DND-41 (cell line): ENCODE results near the gene S1PR4.

Experiments
- ATAC-seq: fragments of 200-7000 bp; cut with Tn5 transposase; 3 replicates; pipeline ENCODE4 v1.9.1; 2021; ENCODE audit warnings: low read depth; ENCODE audit not compliant: insufficient read depth
- DNase-seq: peaks from one replicate; pipeline ENCODE4 v3.0.0-alpha.2; 2020
- H2AFZ ChIP-seq: 2 replicates; pipeline ENCODE4 v1.6.0; 2012; ENCODE audit warnings: low read depth, low read length
- H3K27ac ChIP-seq: 2 replicates; pipeline ENCODE4 v1.5.1; 2012; ENCODE audit warnings: low read length, inconsistent platforms
- H3K27me3 ChIP-seq: fragments of 200-600 bp; sonication (generic); 2 replicates; pipeline ENCODE4 v1.6.0; 2012; ENCODE audit warnings: low read length, mild to moderate bottlenecking, inconsistent platforms; ENCODE audit not compliant: insufficient read depth, poor library complexity
- H3K36me3 ChIP-seq: 2 replicates; pipeline ENCODE4 v1.5.1; 2012; ENCODE audit warnings: low read length, inconsistent platforms; ENCODE audit not compliant: insufficient read depth
- H3K4me1 ChIP-seq: 2 replicates; pipeline ENCODE4 v1.5.1; 2012; ENCODE audit warnings: mild to moderate bottlenecking, low read length; ENCODE audit not compliant: insufficient read depth
- H3K4me2 ChIP-seq: 2 replicates; pipeline ENCODE4 v1.6.0; 2012; ENCODE audit warnings: mild to moderate bottlenecking, moderate library complexity, low read length, inconsistent platforms; ENCODE audit not compliant: insufficient read depth
- H3K4me3 ChIP-seq, 2 experiments: fragments of 200-600 bp in 1 of 2; shearing (Covaris generic) in 1 of 2; 2 replicates each; pipeline ENCODE4 v1.5.1; 2012 to 2016; ENCODE audit warnings: inconsistent platforms in 2 of 2, low read length in 2 of 2, mild to moderate bottlenecking in 2 of 2, low read depth in 1 of 2, moderate library complexity in 1 of 2
- H3K79me2 ChIP-seq: 2 replicates; pipeline ENCODE4 v1.6.0; 2012; ENCODE audit warnings: low read length, inconsistent platforms; ENCODE audit not compliant: insufficient read depth
- H3K9ac ChIP-seq: 2 replicates; pipeline ENCODE4 v1.6.0; 2012; ENCODE audit warnings: low read depth, mild to moderate bottlenecking, inconsistent platforms, low read length, moderate library complexity
- H3K9me3 ChIP-seq: 2 replicates; pipeline ENCODE4 v1.5.1; 2012; ENCODE audit warnings: low read length, moderate library complexity, mild to moderate bottlenecking, inconsistent platforms; ENCODE audit not compliant: insufficient read depth, severe bottlenecking
- H4K20me1 ChIP-seq: 2 replicates; pipeline ENCODE4 v1.6.0; 2012; ENCODE audit warnings: low read length; ENCODE audit not compliant: insufficient read depth
- CTCF ChIP-seq: IDR thresholded peaks from 2 replicates; pipeline ENCODE4 v1.5.1; 2012; ENCODE audit warnings: borderline replicate concordance, low read length, moderate library complexity, mild to moderate bottlenecking; ENCODE audit not compliant: poor library complexity, severe bottlenecking; ENCODE audit errors: extremely low read depth
- EZH2 ChIP-seq: IDR thresholded peaks from 3 replicates; pipeline ENCODE4 v1.6.1; 2012; ENCODE audit warnings: borderline replicate concordance, low read depth, mild to moderate bottlenecking, moderate library complexity, low read length, inconsistent platforms; ENCODE audit not compliant: severe bottlenecking

S1PR4 gene

GRCh38 chr19:3132971-3133792 lies 45.4 kb upstream of the S1PR4 start:
- no peak for TF ChIP-seq EZH2
- peak; percentile 97 for DNase-seq
- H3K4me3 ChIP-seq = peak overlapping the region in 1 of 2 experiments; percentile 46; a peak in 2 of 4 replicates
- peak overlapping the region; percentile 70 for H3K9ac ChIP-seq
- peaks cover 4% of the 10 kb centered on the region for H3K9me3 ChIP-seq
- no peaks in the 10 kb centered on the region for H4K20me1 ChIP-seq
- no peaks in the 10 kb centered on the region for H3K27me3 ChIP-seq
- no peak overlapping the region for H2AFZ ChIP-seq
- peak; percentile 83 for ATAC-seq
- peaks cover 19% of the 10 kb centered on the region for H3K36me3 ChIP-seq
- H3K79me2 ChIP-seq = peaks cover 68% of the 10 kb centered on the region
- peak overlapping the region; percentile 98 for H3K27ac ChIP-seq
- H3K4me1 ChIP-seq = peaks cover 76% of the 10 kb centered on the region
- H3K4me2 ChIP-seq = peak overlapping the region; percentile 59

GRCh38 chr19:3133793-3134116 lies 44.8 kb upstream of the S1PR4 start:
- Histone ChIP-seq H3K4me2 (peak overlapping the region; percentile 59), H3K4me1 (peaks cover 80% of the 10 kb centered on the region), H2AFZ (no peak overlapping the region), H3K9me3 (no peaks in the 10 kb centered on the region), H3K4me3 (peak overlapping the region in 1 of 2 experiments; percentile 34; a peak in 1 of 4 replicates), H3K27me3 (no peaks in the 10 kb centered on the region), H3K36me3 (peaks cover 21% of the 10 kb centered on the region), H3K79me2 (peaks cover 73% of the 10 kb centered on the region), H4K20me1 (no peaks in the 10 kb centered on the region), H3K9ac (peak overlapping the region; percentile 70), H3K27ac (peak overlapping the region; percentile 98)
- TF ChIP-seq CTCF = no peak
- TF ChIP-seq EZH2 = no peak
- DNase-seq (no peak), ATAC-seq (no peak)

GRCh38 chr19:3135961-3136683 lies 42.4 kb upstream of the S1PR4 start, which contains the start of gene GNA15:
Gene GNA15, plus strand, starts transcription at chr19:3136033. Its CDS starts 418 bp downstream, at chr19:3136451.
- 0 out of 2 replicates have a peak within 1 kb of the TSS, but pooled peaks have one; percentile 18 for H2AFZ ChIP-seq
- peak within 1 kb of the TSS; percentile 69 for H3K4me2 ChIP-seq
- H3K27ac ChIP-seq = peak within 1 kb of the TSS; percentile 99
- H3K4me3 ChIP-seq = peak within 1 kb of the TSS; percentile 80 to 81
- DNase-seq (peak; percentile 85), ATAC-seq (peak; percentile 43)
- H3K79me2 ChIP-seq = peaks cover 75% of the 10 kb centered on the region
- no peaks in the 10 kb centered on the region for H3K9me3 ChIP-seq
- TF ChIP-seq CTCF (peak; percentile 9), EZH2 (no peak)
- H3K36me3 ChIP-seq = peaks cover 43% of the 10 kb centered on the region
- H3K4me1 ChIP-seq = peaks cover 80% of the 10 kb centered on the region
- H3K9ac ChIP-seq = peak within 1 kb of the TSS; percentile 100
- H3K27me3 ChIP-seq = no peaks in the 10 kb centered on the region
- H4K20me1 ChIP-seq = peaks cover 12% of the 10 kb centered on the region

- DNase-seq = peak; percentile 39
- Histone ChIP-seq H3K9me3 (no peaks in the 10 kb centered on the region), H3K79me2 (peaks cover 78% of the 10 kb centered on the region), H4K20me1 (peaks cover 16% of the 10 kb centered on the region), H3K4me2 (peak overlapping the region; percentile 69), H3K27ac (peak overlapping the region; percentile 99), H2AFZ (no peak overlapping the region), H3K9ac (peak overlapping the region; percentile 100), H3K4me1 (peaks cover 80% of the 10 kb centered on the region), H3K36me3 (peaks cover 49% of the 10 kb centered on the region), H3K27me3 (no peaks in the 10 kb centered on the region), H3K4me3 (peak overlapping the region; percentile 80 to 81)
- no peak for TF ChIP-seq CTCF
- no peak for TF ChIP-seq EZH2
- ATAC-seq = no peak
Observed at GRCh38 chr19:3136684-3137055, 41.9 kb upstream of the S1PR4 start.
